HG03139 (cell line): ENCODE data around the gene SLC22A14.
"Not testable (repeated sequence)": the region's sequence is repeated elsewhere in the genome, so short reads cannot be mapped to it uniquely, and the experiment has no call there.

Source experiments
- ATAC-seq: cut with Tn5 transposase; IDR thresholded peaks from one replicate; pipeline ENCODE4 v1.9.1; 2021; ENCODE audit not compliant: unreplicated experiment

SLC22A14 gene

DNA sequence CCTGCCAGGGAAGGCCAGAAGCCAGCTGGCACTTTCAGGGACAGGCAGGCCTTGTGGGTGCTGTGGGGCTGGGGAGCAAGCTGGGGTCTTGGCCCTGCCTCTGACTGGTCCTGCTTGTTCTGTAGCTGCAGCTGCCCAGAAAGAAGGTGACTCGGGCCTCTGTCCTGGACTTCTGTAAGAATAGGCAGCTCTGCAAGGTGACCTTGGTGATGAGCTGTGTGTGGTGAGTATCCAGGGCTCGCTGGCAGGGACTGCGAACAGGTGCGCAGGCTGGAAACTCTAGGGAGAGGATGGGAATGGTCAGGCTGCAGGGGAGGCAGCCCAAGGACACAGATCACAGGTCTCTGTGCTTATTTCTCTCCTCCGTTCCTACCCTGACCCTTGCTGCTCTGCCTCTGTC is 31.2 kb downstream of the SLC22A14 start:
- ATAC-seq = no peak

DNA sequence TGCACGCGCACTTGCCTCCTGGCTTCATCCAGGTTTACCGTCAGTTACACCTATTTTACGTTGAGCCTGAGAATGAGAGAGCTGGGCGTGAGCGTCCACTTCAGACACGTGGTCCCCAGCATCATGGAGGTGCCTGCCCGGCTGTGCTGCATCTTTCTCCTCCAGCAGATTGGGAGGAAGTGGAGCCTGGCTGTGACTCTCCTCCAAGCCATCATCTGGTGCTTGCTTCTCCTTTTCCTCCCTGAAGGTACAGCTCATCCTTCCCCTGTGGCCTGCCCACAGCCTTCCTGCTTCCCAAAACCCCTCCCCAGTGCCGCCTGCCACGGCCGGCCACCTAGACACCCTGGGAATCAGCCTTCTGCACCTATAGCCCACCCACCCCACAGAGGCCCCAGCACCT is 31.6 kb downstream of the SLC22A14 start:
- no peak for ATAC-seq

DNA sequence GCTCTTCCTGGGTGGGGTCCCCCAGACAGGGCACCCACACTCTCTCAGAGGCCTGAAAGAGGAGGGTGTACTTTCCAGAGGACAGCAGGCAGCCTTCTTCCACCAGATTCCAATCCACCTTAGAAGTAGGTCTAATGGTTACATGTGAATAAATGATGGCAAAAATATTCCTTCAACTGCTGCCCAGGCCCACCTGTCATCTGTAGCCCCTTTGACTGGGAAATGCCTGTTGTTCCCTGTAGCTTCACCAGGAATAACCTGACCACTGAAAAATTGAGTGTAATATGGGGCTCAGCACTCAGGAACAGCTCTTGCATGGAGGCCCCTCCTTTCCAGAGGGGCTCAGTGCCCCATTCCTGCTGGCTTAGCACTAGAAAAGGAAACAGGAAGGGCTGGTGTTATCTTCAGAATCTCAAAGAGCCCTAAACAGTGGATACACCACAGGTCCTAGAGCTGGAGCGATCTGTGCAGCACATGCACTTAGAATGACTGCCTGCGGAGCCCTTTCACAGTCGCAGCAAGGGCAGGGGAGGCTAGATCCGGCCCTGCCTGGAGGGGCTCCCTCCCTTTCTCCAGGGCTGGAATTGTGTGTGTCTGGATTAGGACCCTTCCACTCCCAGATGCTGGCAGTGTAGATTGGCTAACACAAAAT is 32.1 kb downstream of the SLC22A14 start:
- no peak for ATAC-seq

DNA sequence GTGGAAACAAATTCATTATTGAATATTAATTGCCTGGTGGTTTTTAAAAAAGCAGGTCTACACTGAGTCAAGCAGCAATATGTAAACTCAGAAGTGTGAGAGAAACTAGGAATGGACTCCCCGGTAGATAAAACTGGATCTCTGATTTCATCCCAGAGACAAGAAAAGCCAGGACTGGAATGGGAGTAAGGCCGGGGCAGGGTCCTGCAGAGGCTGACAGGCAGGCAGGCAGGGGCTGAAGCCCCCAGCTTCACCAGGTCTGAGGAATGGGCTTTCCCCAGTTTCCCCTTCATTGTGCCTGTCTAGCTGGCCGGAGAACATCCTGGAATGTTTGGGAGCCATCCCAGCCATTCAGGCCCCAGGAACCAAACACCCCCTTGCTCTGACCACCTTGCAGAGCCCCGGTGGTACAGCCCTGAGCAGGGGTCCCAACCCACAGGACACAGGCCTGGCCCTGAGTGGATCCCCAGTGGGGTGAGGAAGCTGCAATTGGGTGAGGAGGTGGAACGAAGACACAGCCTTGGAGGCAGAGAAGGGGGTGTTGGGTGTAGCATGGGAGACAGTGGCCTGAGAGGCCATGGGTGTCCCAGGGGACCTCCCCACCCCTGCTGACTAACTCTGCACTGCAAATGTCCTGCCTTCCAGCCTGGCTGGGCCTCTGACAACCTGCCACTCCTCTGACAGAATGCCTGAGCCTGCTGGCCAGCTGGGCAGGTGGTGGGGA is 32.8 kb downstream of the SLC22A14 start:
- no peak for ATAC-seq

DNA sequence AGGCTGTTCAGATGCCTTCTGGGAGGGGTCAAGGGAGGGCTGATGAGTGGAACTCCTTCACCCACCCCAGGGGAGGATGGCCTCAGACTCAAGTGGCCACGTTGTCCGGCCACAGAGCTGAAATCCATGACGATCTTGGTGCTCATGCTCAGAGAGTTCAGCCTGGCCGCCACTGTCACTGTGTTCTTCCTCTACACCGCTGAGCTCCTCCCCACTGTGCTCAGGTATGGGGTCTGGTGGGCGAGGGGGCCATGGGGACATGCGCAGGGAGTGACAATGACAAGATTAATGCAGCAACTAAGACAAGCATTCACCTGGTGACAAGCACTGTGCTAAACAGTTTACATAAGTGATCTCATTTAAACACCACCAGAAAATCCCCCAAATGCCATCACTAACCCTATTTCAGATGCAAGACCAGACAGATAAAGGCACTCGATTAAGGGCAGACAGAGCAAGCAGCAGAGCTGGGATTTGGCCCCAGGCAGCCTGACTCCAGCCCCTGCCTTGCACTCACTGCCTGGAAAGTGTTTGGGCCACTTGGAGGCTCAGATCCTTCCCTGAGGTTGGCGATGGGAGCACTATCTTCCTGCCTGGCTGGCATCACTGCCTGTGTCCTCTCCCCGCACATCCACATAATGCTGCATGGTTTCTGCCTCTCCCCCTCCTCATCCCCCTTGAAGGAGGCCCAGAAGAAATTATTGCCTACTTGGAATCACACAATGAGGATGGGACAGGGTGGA is 33.6 kb downstream of the SLC22A14 start:
- no peak for ATAC-seq

DNA sequence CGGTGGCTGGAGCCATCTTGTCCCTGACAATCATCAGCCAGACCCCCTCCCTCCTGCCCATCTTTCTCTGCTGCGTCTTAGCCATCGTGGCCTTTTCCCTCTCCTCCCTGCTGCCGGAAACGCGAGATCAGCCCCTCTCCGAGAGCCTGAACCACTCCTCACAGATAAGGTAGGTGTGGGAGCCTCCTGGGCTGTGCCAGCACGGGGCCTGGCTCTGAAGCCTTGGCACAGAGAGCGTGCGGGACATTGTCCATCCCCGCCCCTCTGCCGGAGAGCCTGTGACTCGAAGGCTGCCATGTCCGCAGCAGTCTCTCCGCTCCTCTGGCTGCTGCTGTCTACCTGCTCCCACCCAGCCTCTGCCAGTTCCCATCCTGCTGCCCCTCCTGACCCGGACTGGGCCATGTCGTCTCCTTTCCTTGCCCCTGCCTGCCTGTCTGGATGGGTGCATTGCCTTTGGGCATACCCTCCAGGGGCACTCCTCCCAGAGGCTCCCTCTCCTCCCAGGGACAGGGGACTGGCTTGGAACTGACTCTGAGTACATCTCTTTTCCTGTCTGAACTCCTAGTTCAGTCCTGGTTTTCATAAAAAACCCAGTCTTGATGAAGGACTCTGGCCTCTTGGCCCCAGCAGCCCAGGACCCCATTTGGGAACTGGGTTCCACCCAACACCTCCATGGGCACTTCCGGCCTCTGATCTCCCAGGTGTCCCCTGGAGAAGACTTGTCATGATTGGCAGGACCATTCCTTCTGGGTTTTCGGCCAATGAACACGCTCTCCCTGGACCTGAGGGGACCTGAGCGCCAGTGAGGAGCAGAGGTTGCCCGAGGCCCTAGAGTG is 34.5 kb downstream of the SLC22A14 start:
- ATAC-seq = no peak

DNA sequence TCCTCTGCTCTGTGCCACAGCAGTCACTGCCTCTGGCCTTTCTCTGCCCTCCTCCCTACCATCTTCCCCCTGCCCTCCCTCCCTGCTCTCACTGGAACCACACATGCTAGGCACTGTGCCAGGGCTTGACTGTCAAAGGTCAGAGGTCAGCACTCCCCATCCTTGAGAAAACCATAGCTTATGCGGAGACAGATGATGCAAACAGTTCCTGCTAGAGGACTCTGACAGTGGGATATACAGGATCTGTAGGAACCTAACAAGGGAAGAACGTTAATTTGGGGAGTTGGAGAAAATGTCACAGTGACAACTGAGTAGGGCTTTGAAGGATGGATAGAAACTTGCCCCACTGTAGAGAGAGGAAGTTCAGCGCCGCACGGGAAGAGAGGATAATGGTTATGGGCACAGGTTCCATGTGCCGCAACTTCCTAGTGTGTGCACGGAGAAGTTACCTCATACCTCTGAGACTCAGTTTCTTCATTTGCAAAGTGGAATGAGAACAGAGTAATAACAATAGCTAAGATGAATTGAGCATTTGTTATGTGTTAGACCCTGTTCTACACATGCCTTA is 35.2 kb downstream of the SLC22A14 start:
- no peak for ATAC-seq

DNA sequence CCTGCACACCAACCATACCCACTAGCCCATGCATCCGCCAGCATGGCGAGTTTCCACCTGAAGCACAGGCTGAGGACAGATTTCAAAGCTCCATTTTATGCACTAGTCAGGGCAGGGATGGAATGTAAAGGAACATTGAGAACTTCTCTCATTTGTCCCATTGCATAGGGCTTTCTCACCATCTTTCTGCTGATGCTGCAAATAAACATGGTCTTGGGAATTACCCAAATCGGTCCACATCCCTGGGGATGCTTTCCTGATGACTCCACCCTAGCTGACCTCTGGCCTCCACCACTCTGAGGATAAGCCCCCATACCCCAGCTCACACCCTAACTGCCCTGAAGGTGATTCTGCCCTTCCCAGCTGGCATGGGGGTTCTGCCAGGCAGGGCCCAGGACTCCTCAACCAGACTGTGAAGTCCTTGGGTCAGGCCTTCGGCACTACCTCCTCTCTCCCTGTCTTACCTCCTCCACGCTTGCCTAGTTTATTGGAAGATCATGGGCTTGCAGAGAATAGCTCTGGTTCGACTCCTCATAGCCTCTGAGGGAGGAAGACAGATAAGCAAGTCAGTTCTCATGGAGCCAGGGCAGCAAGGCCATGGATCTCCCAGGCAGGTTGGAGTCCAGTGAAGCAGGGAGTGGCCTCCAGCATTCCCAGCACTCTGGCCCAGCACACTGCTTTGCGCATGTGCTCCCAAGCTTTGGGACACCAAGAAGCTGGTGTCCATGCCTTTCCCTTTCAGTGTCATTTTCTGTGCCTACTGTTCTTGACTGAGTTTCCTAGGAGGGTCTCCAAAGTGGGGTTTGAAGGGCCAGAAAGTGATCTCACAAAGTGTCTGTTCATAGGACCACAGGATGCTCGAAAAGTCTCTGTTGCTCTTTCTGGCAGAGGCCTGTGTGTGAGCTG is 36.9 kb downstream of the SLC22A14 start:
- ATAC-seq = no peak

DNA sequence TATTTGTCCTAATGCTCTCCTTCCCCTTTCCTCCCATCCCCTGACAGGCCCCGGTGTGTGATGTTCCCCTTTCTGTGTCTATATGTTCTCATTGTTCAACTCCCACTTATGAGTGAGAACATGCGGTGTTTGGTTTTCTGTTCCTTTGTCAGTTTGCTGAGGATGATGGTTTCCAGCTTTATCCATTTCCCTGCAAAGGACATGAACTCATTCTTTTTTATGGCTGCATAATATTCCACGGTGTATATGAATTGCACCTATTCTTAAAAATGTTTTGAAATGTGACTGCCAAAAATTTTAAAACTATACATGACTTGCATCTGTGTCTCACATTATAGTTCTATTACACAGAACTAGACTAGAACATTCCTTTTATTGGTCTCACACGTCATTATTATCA is 38.5 kb downstream of the SLC22A14 start:
- ATAC-seq = not testable (repeated sequence)

DNA sequence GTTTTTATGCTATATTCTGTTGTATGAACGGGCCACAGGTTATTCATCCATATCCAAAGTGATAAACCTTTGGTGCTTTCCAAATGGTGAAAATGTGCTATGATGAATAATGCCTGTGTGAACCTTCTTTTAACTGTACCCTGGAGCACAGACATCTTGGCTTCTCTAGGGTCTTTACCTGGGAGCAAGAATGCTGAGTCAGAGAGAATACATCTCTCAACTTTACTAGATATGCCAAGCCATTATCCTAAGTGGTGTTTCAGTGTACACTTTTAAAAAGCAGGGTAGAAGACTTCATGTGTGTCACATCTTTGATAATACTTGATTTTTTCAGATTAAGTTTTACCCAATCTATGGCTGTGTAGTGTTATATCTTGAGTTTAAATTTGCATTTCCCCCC is 41.0 kb downstream of the SLC22A14 start:
- no peak for ATAC-seq

DNA sequence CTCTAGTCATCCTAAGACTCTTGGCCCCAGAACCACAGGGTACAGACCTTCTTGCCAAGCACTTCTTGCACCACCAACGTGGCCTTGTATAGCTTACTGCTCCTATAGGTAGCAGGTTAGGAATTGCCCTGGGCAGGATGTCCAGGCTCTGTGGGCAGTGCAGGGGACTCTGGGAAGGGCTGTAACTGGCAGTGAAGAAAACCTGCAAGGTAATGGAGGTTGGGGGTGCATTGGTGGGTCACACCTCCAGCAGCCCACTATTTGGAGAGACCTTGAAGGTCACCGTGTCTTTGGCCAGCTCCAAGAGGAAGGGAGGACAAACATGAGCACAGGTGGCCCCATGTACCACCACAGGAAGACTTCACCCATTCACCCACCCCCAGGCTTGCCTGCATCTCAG is 43.2 kb downstream of the SLC22A14 start:
- ATAC-seq = no peak

DNA sequence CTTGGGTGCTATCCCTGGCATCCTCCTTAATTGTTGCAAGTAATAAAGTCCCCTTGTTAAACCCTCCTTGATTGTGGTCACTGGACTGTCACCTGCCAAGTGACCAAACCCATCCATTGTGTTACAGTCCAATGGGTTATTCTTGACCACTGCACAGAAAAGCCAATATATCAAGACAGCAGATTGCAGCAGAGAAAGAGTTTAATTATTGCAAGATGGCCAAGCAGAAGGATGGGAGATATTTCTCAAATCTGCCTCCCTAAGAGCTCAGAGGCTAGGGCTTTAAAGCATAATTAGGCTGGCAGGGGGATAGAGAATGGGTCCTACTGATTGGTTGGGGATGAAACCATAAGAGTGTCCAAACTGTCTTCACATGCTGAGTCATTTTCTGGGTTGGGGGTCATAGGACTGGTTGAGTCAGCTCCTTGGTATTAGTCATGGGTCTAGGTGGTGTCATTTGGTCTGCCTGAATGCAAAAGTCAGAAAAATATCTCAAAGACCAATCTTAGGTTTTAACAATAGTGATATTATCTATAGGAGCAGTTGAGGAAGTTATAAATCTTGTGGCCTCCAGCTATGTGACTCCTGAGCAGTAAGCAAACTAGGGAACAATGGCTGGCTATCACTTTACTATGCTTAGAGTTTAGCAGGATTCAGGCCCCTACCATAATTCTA is 45.4 kb downstream of the SLC22A14 start:
- ATAC-seq = no peak

DNA sequence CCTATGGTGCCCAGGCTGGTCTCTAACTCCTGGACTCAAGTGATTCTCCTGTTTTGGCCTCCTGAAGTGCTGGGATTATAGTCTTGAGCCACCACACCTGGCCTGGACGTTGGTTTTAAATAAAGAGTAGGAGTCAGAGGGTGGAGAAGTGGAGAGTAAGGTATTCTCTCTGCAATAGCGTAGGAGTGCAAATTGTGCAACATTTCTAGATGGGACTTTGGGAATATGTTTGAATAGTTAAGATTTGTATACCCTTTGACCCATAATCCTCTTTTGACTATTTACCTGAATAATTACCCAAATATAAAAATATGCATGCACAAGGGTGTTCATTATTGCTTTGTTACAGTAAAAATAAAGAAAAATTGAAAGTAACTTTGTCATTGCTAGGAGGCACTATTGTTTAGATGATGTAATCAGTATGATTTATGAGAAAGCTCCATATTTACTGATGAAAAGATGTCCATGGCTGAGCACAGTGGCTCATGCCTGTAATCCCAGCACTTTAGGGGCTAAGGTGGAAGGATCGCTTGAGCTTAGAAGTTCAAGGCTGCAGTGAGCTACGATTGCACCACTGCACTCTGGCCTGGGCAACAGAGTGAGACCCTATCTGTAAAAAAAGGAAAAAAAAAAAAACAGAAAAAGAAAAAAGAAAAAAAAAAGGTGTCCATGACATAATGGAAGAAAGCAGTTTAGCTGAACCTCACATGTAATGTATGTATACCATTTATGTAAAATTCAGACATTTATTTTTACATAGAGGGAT is 49.3 kb downstream of the SLC22A14 start:
- no peak for ATAC-seq

DNA sequence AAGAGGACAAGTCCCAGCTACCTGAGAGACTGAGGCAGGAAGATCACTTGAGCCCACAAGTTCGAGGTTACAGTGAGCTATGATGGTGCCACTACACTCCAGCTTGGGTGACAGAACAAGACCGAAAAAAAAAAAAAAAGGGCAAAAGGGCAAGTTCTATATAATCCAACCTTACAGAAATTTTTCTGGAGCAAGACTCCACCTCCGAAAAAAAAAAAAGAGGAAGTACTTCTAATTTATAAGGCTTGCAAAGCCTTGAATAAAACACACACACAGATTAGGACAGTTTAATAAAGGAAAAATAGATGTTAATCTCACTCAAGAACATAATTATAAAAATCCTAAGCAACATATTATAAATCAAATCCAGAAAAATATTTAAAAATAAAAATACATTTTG is 50.1 kb downstream of the SLC22A14 start:
- no peak for ATAC-seq

DNA sequence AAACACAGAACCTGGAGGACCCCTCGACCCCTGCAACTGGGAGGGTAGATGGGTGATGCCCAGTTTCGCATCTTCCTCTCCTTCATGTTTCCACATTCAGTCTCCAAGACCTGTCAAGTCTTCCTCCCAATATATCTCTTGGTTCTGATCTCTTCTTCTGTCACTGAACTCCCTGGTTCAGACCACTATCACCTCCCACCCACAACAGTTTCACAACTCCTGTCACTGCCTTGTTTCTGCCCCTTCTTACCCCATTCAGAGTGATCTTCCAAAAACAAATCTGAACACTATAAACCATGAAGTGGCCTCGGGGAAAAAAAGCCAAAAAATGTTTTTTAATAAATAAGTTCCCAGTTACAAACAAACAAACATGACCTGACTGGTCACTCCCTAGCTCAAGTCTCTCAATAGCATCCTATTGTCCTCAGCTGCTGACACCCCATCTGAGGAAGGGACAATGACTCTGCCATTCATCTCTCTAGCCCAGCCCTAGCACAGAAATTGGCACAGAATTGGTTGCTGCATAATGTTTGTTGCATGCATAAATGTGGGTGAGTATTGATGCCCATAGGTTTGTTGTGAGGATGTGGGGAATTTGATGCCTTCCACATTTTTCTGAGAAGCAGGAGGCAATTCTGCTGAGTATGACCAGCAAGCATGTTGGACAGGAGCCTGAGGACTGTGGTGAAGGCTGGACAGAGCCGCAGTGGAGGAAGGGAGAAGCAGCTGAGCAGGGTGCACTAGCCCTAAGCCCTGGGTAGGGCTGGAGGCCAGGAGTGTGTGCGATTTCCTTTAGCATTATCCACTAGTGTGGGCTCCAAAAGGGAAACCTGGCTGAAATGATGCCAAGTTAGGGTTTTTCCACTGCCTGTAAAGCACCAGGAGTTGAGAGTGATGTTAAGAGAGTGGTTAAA is 52.3 kb downstream of the SLC22A14 start:
- no peak for ATAC-seq

DNA sequence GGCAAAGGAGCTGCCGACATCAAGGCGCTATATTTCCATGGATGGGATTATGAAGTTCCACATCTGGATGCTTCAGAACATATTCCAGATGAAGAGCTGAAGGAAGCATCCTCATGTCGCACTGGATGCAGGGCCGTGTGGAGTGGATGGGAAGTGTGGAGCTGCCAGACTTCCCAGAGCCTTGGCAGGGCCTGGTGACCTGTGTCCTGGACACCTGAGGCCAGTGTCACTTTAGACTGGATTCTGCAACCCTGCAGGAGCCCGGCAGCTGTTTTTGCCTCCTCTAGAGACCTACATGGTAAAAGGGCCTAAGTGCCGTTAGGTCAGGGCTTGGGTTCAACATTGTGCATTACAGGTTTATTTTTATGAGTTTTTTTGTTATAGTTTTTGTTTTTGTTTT is 53.2 kb downstream of the SLC22A14 start:
- ATAC-seq = no peak

DNA sequence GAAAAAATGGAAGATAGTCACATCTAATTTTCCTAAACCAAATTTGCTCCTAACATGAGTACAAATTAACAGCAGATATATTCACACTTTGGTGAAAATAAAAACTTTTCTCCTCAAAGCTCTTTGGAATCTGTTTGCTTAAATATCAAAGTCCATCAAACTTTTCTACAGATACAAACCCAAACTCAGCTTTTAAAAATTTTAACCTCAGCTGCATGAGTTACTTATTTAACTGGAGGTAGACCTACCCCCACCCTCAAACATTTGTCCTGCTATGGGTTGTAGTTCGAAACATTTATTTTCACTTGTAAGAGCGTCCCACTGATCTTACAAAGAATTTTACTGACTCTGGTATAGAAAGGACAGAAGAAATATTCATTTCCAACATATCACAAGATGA is 55.6 kb downstream of the SLC22A14 start:
- no peak for ATAC-seq
